Cardiac muscle cell (in vitro differentiated cells and primary cell): ENCODE measurements around the gene EAF2. TPM values are rescaled to one million over a fixed set of nuclear protein-coding genes. Genes with fewer than 3 reads are reported as not detected.
"Not testable (repeated sequence)": the region's sequence is repeated elsewhere in the genome, so short reads cannot be mapped to it uniquely, and the experiment has no call there.

ENCODE experiments used
- DNase-seq, 2 donors: peaks; one replicate each; pipeline versions ENCODE4 v3.0.0 to v3.0.0-alpha.2; 2010 to 2017; ENCODE audit warnings: low read depth in 1 of 2, low spot score in 1 of 2
- H3K27ac ChIP-seq: fragments of 200-600 bp; sonication (generic); 2 replicates; pipeline ENCODE4 v1.5.1; 2016
- H3K27me3 ChIP-seq: fragments of 200-600 bp; sonication (generic); 2 replicates; pipeline ENCODE4 v1.6.0; 2016; ENCODE audit warnings: control low read depth
- H3K36me3 ChIP-seq: fragments of 200-600 bp; sonication (generic); 2 replicates; pipeline ENCODE4 v1.5.1; 2016; ENCODE audit warnings: control low read depth
- H3K4me1 ChIP-seq: fragments of 200-600 bp; sonication (generic); 2 replicates; pipeline ENCODE4 v1.8.1; 2017; ENCODE audit warnings: low read depth, mild to moderate bottlenecking, mixed run types
- H3K4me3 ChIP-seq: fragments of 200-600 bp; sonication (generic); 2 replicates; pipeline ENCODE4 v1.5.1; 2016; ENCODE audit warnings: mild to moderate bottlenecking
- H3K9me3 ChIP-seq: fragments of 200-600 bp; sonication (generic); 2 replicates; pipeline ENCODE4 v1.5.1; 2017; ENCODE audit warnings: low read depth, mild to moderate bottlenecking, control low read depth
- polyA plus RNA-seq: library from polyadenylated mRNA; unstranded; fragments of >200 nt; fragmentation: Nextera tagmentation; extraction: Ambion mirVana; gene quantifications from 2 replicates; pipeline ENCODE4 v1.2.1, GENCODE V29; 2016
- total RNA-seq: library from RNA; depleted of rRNA; stranded (reverse); fragments of >200 nt; gene quantifications from 2 replicates; pipeline ENCODE4 v1.2.3, GENCODE V29; 2016
- TF ChIP-seq, protein P1 (sequence below): IDR thresholded peaks from 2 replicates; pipeline ENCODE4 v1.5.1; 2012; ENCODE audit warnings: low read depth, mild to moderate bottlenecking, low read length

The EAF2 gene
- total and polyA plus RNA-seq, 2 experiments from 2014 or later, result 1.7 to 2.8 TPM

DNA sequence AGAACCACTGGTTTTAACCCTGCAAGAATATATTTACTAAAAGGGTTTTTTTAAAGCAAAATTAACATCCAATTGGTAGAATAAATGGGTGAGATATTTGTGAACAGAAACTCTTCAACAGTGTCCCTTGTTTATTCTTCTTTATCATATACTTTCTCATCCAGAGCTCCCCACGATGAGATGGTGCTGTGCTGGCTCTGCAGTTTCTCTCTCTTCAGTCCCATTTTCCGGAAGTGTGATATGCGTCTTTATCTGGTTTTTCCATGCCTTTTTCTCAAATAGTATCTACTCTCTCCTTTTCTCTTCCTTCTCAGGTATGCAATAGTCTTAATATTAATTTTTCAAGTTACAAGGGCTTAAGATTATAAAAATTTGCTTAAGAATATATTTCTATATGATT, 1.5 kb downstream of the EAF2 start:
- H3K27ac ChIP-seq, result no peak overlapping the region
- no peaks in the 10 kb centered on the region for H3K36me3 ChIP-seq
- H3K27me3 ChIP-seq, result peaks cover 30% of the 10 kb centered on the region
- no peak for DNase-seq
- no peaks in the 10 kb centered on the region for H3K4me1 ChIP-seq
- H3K4me3 ChIP-seq, result no peak overlapping the region
- no peaks in the 10 kb centered on the region for H3K9me3 ChIP-seq
- TF ChIP-seq, protein P1, sequence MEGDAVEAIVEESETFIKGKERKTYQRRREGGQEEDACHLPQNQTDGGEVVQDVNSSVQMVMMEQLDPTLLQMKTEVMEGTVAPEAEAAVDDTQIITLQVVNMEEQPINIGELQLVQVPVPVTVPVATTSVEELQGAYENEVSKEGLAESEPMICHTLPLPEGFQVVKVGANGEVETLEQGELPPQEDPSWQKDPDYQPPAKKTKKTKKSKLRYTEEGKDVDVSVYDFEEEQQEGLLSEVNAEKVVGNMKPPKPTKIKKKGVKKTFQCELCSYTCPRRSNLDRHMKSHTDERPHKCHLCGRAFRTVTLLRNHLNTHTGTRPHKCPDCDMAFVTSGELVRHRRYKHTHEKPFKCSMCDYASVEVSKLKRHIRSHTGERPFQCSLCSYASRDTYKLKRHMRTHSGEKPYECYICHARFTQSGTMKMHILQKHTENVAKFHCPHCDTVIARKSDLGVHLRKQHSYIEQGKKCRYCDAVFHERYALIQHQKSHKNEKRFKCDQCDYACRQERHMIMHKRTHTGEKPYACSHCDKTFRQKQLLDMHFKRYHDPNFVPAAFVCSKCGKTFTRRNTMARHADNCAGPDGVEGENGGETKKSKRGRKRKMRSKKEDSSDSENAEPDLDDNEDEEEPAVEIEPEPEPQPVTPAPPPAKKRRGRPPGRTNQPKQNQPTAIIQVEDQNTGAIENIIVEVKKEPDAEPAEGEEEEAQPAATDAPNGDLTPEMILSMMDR, result no peak

DNA sequence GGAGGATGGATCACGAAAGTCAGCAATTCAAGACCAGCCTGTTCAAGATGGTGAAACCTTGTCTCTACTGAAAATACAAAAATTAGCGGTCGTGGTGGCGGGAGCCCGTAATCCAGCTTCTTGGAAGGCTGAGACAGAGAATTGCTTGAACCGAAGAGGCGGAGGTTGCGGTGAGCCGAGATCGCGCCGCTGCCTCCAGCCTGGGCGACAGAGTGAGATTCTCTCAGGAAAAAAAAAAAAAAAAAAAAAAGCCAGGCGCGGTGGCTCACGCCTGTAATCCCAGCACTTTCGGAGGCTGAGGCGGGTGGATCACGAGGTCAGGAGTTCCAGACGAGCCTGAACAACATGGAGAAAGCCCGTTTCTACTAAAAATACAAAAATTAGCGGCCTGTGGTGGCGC, 5.0 kb downstream of the EAF2 start:
- TF ChIP-seq, protein P1, result no peak
- Histone ChIP-seq H3K27ac (no peak overlapping the region), H3K4me3 (no peak overlapping the region), H3K27me3 (peaks cover 30% of the 10 kb centered on the region), H3K4me1 (no peaks in the 10 kb centered on the region), H3K9me3 (no peaks in the 10 kb centered on the region), H3K36me3 (no peaks in the 10 kb centered on the region)
- no peak for DNase-seq

DNA sequence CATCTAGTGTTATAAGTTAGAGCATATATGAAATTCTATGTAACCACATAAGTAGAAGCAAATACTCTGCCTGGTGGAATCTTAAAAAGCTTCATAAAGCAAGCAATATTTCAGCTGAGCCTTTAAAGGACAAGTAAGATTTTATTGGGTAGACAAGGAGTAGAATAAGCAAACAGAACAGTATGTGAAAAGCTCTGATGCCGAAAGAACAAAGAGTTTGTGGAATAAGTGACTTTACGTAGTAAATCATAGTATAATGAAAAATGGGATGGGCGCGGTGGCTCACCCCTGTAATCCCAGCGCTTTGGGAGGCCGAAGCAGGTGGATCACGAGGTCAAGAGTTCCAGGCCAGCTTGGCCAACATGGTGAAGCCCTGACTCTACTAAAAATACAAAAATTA, 9.9 kb downstream of the EAF2 start:
- H3K36me3 ChIP-seq, result no peaks in the 10 kb centered on the region
- H3K4me3 ChIP-seq, result no peak overlapping the region
- no peaks in the 10 kb centered on the region for H3K4me1 ChIP-seq
- H3K9me3 ChIP-seq, result no peaks in the 10 kb centered on the region
- H3K27ac ChIP-seq, result no peak overlapping the region
- TF ChIP-seq, protein P1, result no peak
- H3K27me3 ChIP-seq, result no peaks in the 10 kb centered on the region
- no peak for DNase-seq

DNA sequence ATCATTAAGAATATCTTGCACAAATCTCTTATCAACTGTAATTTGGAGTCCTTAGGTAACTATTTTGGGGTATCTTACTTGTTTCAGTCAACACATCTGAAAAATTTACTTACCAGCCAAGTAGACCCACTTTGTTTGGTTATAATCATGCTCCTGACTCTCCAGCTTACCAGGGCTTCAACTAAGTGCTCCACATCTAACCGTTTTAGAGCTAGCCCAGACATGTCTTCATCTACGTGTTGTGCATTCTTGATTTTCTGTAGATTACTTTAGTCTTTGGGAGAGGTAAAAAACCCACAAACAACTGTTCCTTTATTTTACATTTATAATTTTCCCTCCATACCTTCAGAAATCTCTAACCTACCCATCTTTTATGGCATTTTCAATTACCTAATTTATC, 17.2 kb downstream of the EAF2 start:
- no peaks in the 10 kb centered on the region for H3K9me3 ChIP-seq
- H3K27me3 ChIP-seq, result no peaks in the 10 kb centered on the region
- H3K4me1 ChIP-seq, result no peaks in the 10 kb centered on the region
- H3K4me3 ChIP-seq, result no peak overlapping the region
- H3K36me3 ChIP-seq, result no peaks in the 10 kb centered on the region
- DNase-seq, result no peak
- TF ChIP-seq, protein P1, result peak; percentile 2
- no peak overlapping the region for H3K27ac ChIP-seq

DNA sequence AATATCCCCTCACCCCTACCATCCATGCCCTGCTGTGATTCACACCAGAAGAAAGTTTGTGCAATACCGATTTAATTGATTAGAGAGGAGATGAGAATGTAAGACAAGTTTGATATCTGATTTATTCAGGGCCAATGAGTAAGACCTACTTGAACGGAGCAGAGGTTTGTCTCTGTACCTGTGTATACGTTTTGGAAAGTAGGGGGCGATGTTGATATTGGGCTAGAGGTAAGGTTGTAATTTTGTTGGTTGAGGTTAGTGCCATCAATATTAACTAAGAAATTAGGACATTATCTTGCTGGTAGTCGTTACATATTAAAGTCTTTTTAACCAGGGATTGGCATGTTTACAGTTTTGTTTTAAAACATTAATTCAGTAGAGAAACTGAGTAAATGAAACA, 20.5 kb downstream of the EAF2 start:
- Histone ChIP-seq H3K27me3 (no peaks in the 10 kb centered on the region), H3K4me1 (no peaks in the 10 kb centered on the region), H3K36me3 (no peaks in the 10 kb centered on the region), H3K9me3 (no peaks in the 10 kb centered on the region), H3K4me3 (no peak overlapping the region), H3K27ac (no peak overlapping the region)
- TF ChIP-seq, protein P1, result peak; percentile 42
- DNase-seq, result peak; percentile 5 to 20

DNA sequence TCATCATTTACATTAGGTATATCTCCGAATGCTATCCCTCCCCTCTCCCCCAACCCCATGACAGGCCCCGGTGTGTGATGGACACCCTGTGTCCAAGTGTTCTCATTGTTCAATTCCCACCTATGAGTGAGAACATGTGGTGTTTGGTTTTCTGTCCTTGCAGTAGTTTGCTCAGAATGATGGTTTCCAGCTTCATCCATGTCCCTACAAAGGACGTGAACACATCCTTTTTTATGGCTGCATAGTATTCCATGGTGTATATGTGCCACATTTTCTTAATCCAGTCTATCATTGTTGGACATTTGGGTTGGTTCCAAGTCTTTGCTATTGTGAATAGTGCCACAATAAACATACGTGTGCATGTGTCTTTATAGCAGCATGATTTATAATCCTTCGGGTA, 22.8 kb downstream of the EAF2 start:
- not testable (repeated sequence) for H3K27ac ChIP-seq, H3K4me3 ChIP-seq

DNA sequence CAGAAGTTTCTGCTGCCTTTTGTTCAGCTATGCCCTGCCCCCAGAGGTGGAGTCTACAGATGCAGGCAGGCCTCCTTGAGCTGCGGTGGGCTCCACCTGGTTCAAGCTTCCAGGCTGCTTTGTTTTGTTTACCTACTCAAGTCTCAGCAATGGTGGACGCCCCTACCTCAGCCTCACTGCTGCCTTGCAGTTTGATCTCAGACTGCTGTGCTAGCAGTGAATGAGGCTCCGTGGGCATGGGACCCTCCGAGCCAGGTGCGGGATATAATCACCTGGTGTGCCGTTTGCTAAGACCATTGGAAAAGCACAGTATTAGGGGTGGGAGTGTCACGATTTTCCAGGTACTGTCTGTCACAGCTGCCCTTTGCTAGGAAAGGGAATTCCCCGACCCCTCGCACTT, 28.2 kb downstream of the EAF2 start:
- H3K4me3 ChIP-seq, H3K27ac ChIP-seq, H3K36me3 ChIP-seq, H3K9me3 ChIP-seq, DNase-seq, H3K27me3 ChIP-seq, H3K4me1 ChIP-seq: not testable (repeated sequence)

More for the DNA sequence above, 22.8 kb downstream of the EAF2 start:
- not testable (repeated sequence) for H3K36me3 ChIP-seq, DNase-seq, H3K27me3 ChIP-seq, H3K4me1 ChIP-seq, H3K9me3 ChIP-seq
